OCI-LY3 (cell line): ENCODE results near the gene EPG5.
"Not testable (repeated sequence)": the region's sequence is repeated elsewhere in the genome, so short reads cannot be mapped to it uniquely, and the experiment has no call there.

Experiments
- H2AFZ ChIP-seq: fragments of 200-600, 300-600 bp; shearing (Covaris generic); 2 replicates; pipeline ENCODE4 v1.6.0; 2014; ENCODE audit warnings: antibody characterized with exemption, low read depth, low read length
- H3K27ac ChIP-seq: fragments of 200-600, 300-600 bp; sonication (generic); 2 replicates; pipeline ENCODE4 v1.5.1; 2014; ENCODE audit warnings: mild to moderate bottlenecking, low read length, moderate library complexity, mixed read lengths
- H3K27me3 ChIP-seq: fragments of 200-600, 300-600 bp; sonication (generic); 2 replicates; pipeline ENCODE4 v1.6.1; 2014; ENCODE audit warnings: low read depth, low read length, mixed read lengths
- H3K36me3 ChIP-seq: fragments of 200-600, 300-600 bp; sonication (generic); replicated peaks from 2 replicates; pipeline ENCODE3; 2014; ENCODE audit warnings: low read depth, low read length, mixed read lengths
- H3K4me1 ChIP-seq: fragments of 300-600, 200-600 bp; sonication (generic); 2 replicates; pipeline ENCODE4 v1.6.1; 2014; ENCODE audit warnings: low read length, mixed read lengths
- H3K4me2 ChIP-seq: fragments of 200-600, 300-600 bp; sonication (generic); 2 replicates; pipeline ENCODE4 v1.6.1; 2014; ENCODE audit warnings: low read length, mixed read lengths
- H3K4me3 ChIP-seq: fragments of 300-600, 200-600 bp; sonication (generic); 2 replicates; pipeline ENCODE4 v1.5.1; 2014; ENCODE audit warnings: antibody characterized with exemption, mild to moderate bottlenecking, low read length, moderate library complexity
- H3K79me2 ChIP-seq: fragments of 300-600, 200-600 bp; shearing (Covaris generic); 2 replicates; pipeline ENCODE4 v1.6.1; 2014; ENCODE audit warnings: mild to moderate bottlenecking, low read length, mixed read lengths
- H3K9ac ChIP-seq: fragments of 300-600, 200-600 bp; shearing (Covaris generic); 2 replicates; pipeline ENCODE4 v1.6.0; 2014; ENCODE audit warnings: mild to moderate bottlenecking, low read length, moderate library complexity
- H3K9me3 ChIP-seq: fragments of 200-600, 300-600 bp; shearing (Covaris generic); 2 replicates; pipeline ENCODE4 v1.6.1; 2014; ENCODE audit warnings: low read length, mixed read lengths; ENCODE audit not compliant: insufficient read depth
- H4K20me1 ChIP-seq: fragments of 200-600, 300-600 bp; sonication (generic); 2 replicates; pipeline ENCODE4 v1.6.1; 2016; ENCODE audit warnings: low read length, mixed read lengths; ENCODE audit not compliant: insufficient read depth
- CTCF ChIP-seq: fragments of 200-600, 300-600 bp; sonication (generic); IDR thresholded peaks from 2 replicates; pipeline ENCODE4 v1.5.1; 2014; ENCODE audit warnings: antibody characterized with exemption, low read length, low read depth
- EZH2phosphoT487 ChIP-seq: fragments of 200-600 bp; shearing (Covaris generic); IDR thresholded peaks from 2 replicates; pipeline ENCODE4 v1.6.1; 2018; ENCODE audit warnings: antibody characterized with exemption, mixed run types, low read depth

EPG5 gene

GRCh38 chr18:45829855-45830254 lies 137.3 kb downstream of the EPG5 start:
- no peaks in the 10 kb centered on the region for H3K79me2 ChIP-seq
- no peaks in the 10 kb centered on the region for H3K36me3 ChIP-seq
- no peak overlapping the region for H3K9ac ChIP-seq
- no peaks in the 10 kb centered on the region for H4K20me1 ChIP-seq
- no peak overlapping the region for H3K27ac ChIP-seq
- no peaks in the 10 kb centered on the region for H3K27me3 ChIP-seq
- TF ChIP-seq CTCF, result no peak
- no peak for TF ChIP-seq EZH2phosphoT487
- H3K4me2 ChIP-seq, result no peak overlapping the region
- H3K9me3 ChIP-seq, result no peaks in the 10 kb centered on the region
- no peak overlapping the region for H2AFZ ChIP-seq
- H3K4me1 ChIP-seq, result peaks cover 10% of the 10 kb centered on the region
- no peak overlapping the region for H3K4me3 ChIP-seq

GRCh38 chr18:45828917-45829811 lies 138.0 kb downstream of the EPG5 start:
- no peak overlapping the region for H3K9ac ChIP-seq
- H3K4me2 ChIP-seq, result no peak overlapping the region
- no peaks in the 10 kb centered on the region for H3K9me3 ChIP-seq
- no peak overlapping the region for H2AFZ ChIP-seq
- no peaks in the 10 kb centered on the region for H3K27me3 ChIP-seq
- H3K4me1 ChIP-seq, result peaks cover 10% of the 10 kb centered on the region
- H4K20me1 ChIP-seq, result no peaks in the 10 kb centered on the region
- H3K27ac ChIP-seq, result no peak overlapping the region
- no peaks in the 10 kb centered on the region for H3K36me3 ChIP-seq
- no peak for TF ChIP-seq CTCF
- no peak for TF ChIP-seq EZH2phosphoT487
- no peak overlapping the region for H3K4me3 ChIP-seq
- H3K79me2 ChIP-seq, result no peaks in the 10 kb centered on the region

- not testable (repeated sequence) for H3K27ac ChIP-seq, H3K9ac ChIP-seq
These were observed 140.4 kb downstream of the EPG5 start for GRCh38 chr18:45826716-45827115.

GRCh38 chr18:45826084-45826483 lies 141.0 kb downstream of the EPG5 start:
- Histone ChIP-seq H3K4me3 (no peak overlapping the region), H3K27me3 (peaks cover 9% of the 10 kb centered on the region; the same call in 1 of the 2 replicates), H3K9me3 (no peaks in the 10 kb centered on the region), H3K27ac (no peak overlapping the region), H4K20me1 (no peaks in the 10 kb centered on the region), H2AFZ (no peak overlapping the region), H3K4me1 (peaks cover 10% of the 10 kb centered on the region), H3K9ac (no peak overlapping the region), H3K4me2 (no peak overlapping the region), H3K79me2 (no peaks in the 10 kb centered on the region), H3K36me3 (no peaks in the 10 kb centered on the region)
- TF ChIP-seq EZH2phosphoT487 (no peak), CTCF (no peak)

More at GRCh38 chr18:45826716-45827115, 140.4 kb downstream of the EPG5 start:
- not testable (repeated sequence) for H3K4me3 ChIP-seq, H3K9me3 ChIP-seq, H3K4me2 ChIP-seq, H3K79me2 ChIP-seq, H4K20me1 ChIP-seq, H3K36me3 ChIP-seq, H2AFZ ChIP-seq, H3K27me3 ChIP-seq
- peaks cover 10% of the 10 kb centered on the region for H3K4me1 ChIP-seq
